Neuronal stem cell (in vitro differentiated cells): ENCODE data around the gene CYTH1.
A peak's percentile ranks its signal among the peaks of the same experiment; 100 is the strongest.

Experiments used
- DNase-seq: peaks from one replicate; pipeline ENCODE4 v3.0.0-alpha.2; 2013; ENCODE audit warnings: low spot score
- H2AFZ ChIP-seq: one replicate; pipeline ENCODE4 v1.6.1; 2013; ENCODE audit warnings: mild to moderate bottlenecking, low read length, inconsistent platforms
- H2AK5ac ChIP-seq: 2 replicates; pipeline ENCODE4 v1.6.1; 2013; ENCODE audit warnings: low read depth, mild to moderate bottlenecking, inconsistent platforms, low read length, moderate library complexity, mixed read lengths
- H2BK120ac ChIP-seq: 2 replicates; pipeline ENCODE4 v1.6.1; 2013; ENCODE audit warnings: low read depth, mild to moderate bottlenecking, inconsistent platforms, low read length, moderate library complexity, mixed read lengths
- H2BK12ac ChIP-seq: one replicate; pipeline ENCODE4 v1.6.1; 2013; ENCODE audit warnings: low read length, inconsistent platforms
- H2BK15ac ChIP-seq: 2 replicates; pipeline ENCODE4 v1.6.1; 2013; ENCODE audit warnings: mild to moderate bottlenecking, low read length, inconsistent platforms, mixed read lengths
- H2BK5ac ChIP-seq: one replicate; pipeline ENCODE4 v1.6.1; 2013; ENCODE audit warnings: inconsistent platforms, mild to moderate bottlenecking, low read length, moderate library complexity
- H3K14ac ChIP-seq: one replicate; pipeline ENCODE4 v1.6.1; 2013; ENCODE audit warnings: low read length, inconsistent platforms
- H3K18ac ChIP-seq: 2 replicates; pipeline ENCODE4 v1.6.1; 2013; ENCODE audit warnings: low read length, inconsistent platforms
- H3K23ac ChIP-seq: 2 replicates; pipeline ENCODE4 v1.6.1; 2013; ENCODE audit warnings: low read depth, mild to moderate bottlenecking, mixed read lengths, low read length, inconsistent platforms; ENCODE audit not compliant: poor library complexity
- H3K27ac ChIP-seq: replicated peaks from 3 replicates; pipeline ENCODE4 v1.5.1; 2013; ENCODE audit warnings: low read length, inconsistent platforms
- H3K27me3 ChIP-seq, 3 experiments: 2 replicates each; pipeline ENCODE4 v1.6.1; 2013; ENCODE audit warnings: low read length in 3 of 3, mild to moderate bottlenecking in 2 of 3, inconsistent platforms in 1 of 3, low read depth in 1 of 3, mixed read lengths in 1 of 3, moderate library complexity in 1 of 3; ENCODE audit not compliant: control insufficient read depth in 3 of 3, insufficient read depth in 3 of 3
- H3K36me3 ChIP-seq, 2 donors: replicated peaks in 1 of 2; 2 replicates each; pipeline ENCODE4 v1.6.1; 2013; ENCODE audit warnings: low read length in 2 of 2; ENCODE audit not compliant: control insufficient read depth in 2 of 2, insufficient read depth in 2 of 2
- H3K4ac ChIP-seq: 2 replicates; pipeline ENCODE4 v1.6.1; 2013; ENCODE audit warnings: inconsistent platforms, mild to moderate bottlenecking, low read length, moderate library complexity
- H3K4me1 ChIP-seq, 2 donors: 1 replicate in 1 of 2; 2 replicates in 1 of 2; pipeline ENCODE4 v1.6.1; 2013; ENCODE audit warnings: low read length in 2 of 2, low read depth in 1 of 2; ENCODE audit not compliant: control insufficient read depth in 2 of 2, insufficient read depth in 1 of 2
- H3K4me2 ChIP-seq: one replicate; pipeline ENCODE4 v1.6.1; 2013; ENCODE audit warnings: mild to moderate bottlenecking, low read length, inconsistent platforms; ENCODE audit not compliant: insufficient read depth, poor library complexity, severe bottlenecking
- H3K4me3 ChIP-seq, 2 donors: 2 replicates each; pipeline ENCODE4 v1.5.1; 2013; ENCODE audit warnings: low read length in 2 of 2, mild to moderate bottlenecking in 2 of 2, inconsistent platforms in 1 of 2, moderate library complexity in 1 of 2
- H3K79me1 ChIP-seq: one replicate; pipeline ENCODE4 v1.6.1; 2013; ENCODE audit warnings: low read depth, mild to moderate bottlenecking, inconsistent platforms, low read length, moderate library complexity
- H3K9ac ChIP-seq: one replicate; pipeline ENCODE4 v1.6.1; 2013; ENCODE audit warnings: mild to moderate bottlenecking, low read depth, low read length, inconsistent platforms; ENCODE audit not compliant: poor library complexity
- H3K9me3 ChIP-seq, 2 donors: replicated peaks in 1 of 2; 2 replicates each; pipeline versions ENCODE3 to v1.6.1; 2013; ENCODE audit warnings: low read length in 2 of 2, mild to moderate bottlenecking in 2 of 2, inconsistent platforms in 1 of 2, low read depth in 1 of 2, mixed read lengths in 1 of 2, moderate library complexity in 1 of 2; ENCODE audit not compliant: control insufficient read depth in 2 of 2, insufficient read depth in 1 of 2
- H4K8ac ChIP-seq: one replicate; pipeline ENCODE4 v1.6.1; 2013; ENCODE audit warnings: low read depth, mild to moderate bottlenecking, inconsistent platforms, low read length, moderate library complexity
- H4K91ac ChIP-seq: one replicate; pipeline ENCODE4 v1.6.1; 2013; ENCODE audit warnings: low read length, low read depth, mild to moderate bottlenecking, inconsistent platforms; ENCODE audit not compliant: poor library complexity
- WGBS, 2 donors: extraction: QIAGEN DNeasy Blood & Tissue Kit; methylation state at CpG; one replicate each; pipeline ENCODE4 v1.1.7; 2013; ENCODE audit warnings: missing lambda C conversion rate in 2 of 2, mixed read lengths in 1 of 2; ENCODE audit not compliant: insufficient read length in 2 of 2, insufficient replicate concordance in 1 of 2; ENCODE audit errors: extremely low coverage in 2 of 2; 5-methylcytosine and 5-hydroxymethylcytosine counted together

Gene CYTH1

GRCh38 chr17:78723957-78724356 lies 58.1 kb downstream of the CYTH1 start:
- peak overlapping the region; percentile 40 for H3K18ac ChIP-seq
- no peaks in the 10 kb centered on the region for H3K36me3 ChIP-seq
- peak overlapping the region in 1 of 2 donors; percentile 56 for H3K4me3 ChIP-seq
- no peaks in the 10 kb centered on the region for H3K79me1 ChIP-seq
- no peak overlapping the region for H3K4ac ChIP-seq
- no peaks in the 10 kb centered on the region for H3K9me3 ChIP-seq
- H2BK12ac ChIP-seq = no peak overlapping the region
- H2AK5ac ChIP-seq = no peak overlapping the region
- H3K27ac ChIP-seq = no peak overlapping the region
- no peak overlapping the region for H3K14ac ChIP-seq
- no peak overlapping the region for H4K91ac ChIP-seq
- no peak overlapping the region for H2BK5ac ChIP-seq
- no peak overlapping the region for H4K8ac ChIP-seq
- peak overlapping the region; percentile 86 for H3K4me2 ChIP-seq
- DNase-seq = no peak
- WGBS, 2 donors = no CpG with 5 or more reads among the region's 8 CpGs
- H3K27me3 ChIP-seq = no peaks in the 10 kb centered on the region
- no peak overlapping the region for H2AFZ ChIP-seq
- H3K23ac ChIP-seq = no peak overlapping the region
- H2BK120ac ChIP-seq = no peak overlapping the region
- H3K4me1 ChIP-seq = peaks cover 27 to 31% of the 10 kb centered on the region in 2 donors
- H3K9ac ChIP-seq = peak overlapping the region; percentile 67
- no peak overlapping the region for H2BK15ac ChIP-seq

GRCh38 chr17:78723001-78723796 lies 58.9 kb downstream of the CYTH1 start:
- Histone ChIP-seq H3K18ac (peak overlapping the region; percentile 73), H4K8ac (no peak overlapping the region), H3K27me3 (no peaks in the 10 kb centered on the region), H3K4me2 (peak overlapping the region; percentile 86), H3K79me1 (no peaks in the 10 kb centered on the region), H3K14ac (no peak overlapping the region), H2BK5ac (no peak overlapping the region), H3K27ac (no peak overlapping the region), H2AK5ac (no peak overlapping the region), H3K4me1 (peaks cover 27 to 31% of the 10 kb centered on the region in 2 donors), H3K23ac (no peak overlapping the region), H3K4me3 (peak overlapping the region; percentile 56 to 72), H3K9ac (peak overlapping the region; percentile 60), H3K4ac (no peak overlapping the region), H2BK120ac (no peak overlapping the region), H2BK12ac (no peak overlapping the region), H2AFZ (peak overlapping the region; percentile 77), H4K91ac (no peak overlapping the region), H3K9me3 (no peaks in the 10 kb centered on the region), H2BK15ac (no peak overlapping the region), H3K36me3 (no peaks in the 10 kb centered on the region)
- no CpG with 5 or more reads among the region's 25 CpGs for WGBS, 2 donors
- peak; percentile 64 for DNase-seq

GRCh38 chr17:78722246-78722761 lies 59.8 kb downstream of the CYTH1 start:
- no peaks in the 10 kb centered on the region for H3K27me3 ChIP-seq
- no peak overlapping the region for H3K27ac ChIP-seq
- no peaks in the 10 kb centered on the region for H3K36me3 ChIP-seq
- no peak overlapping the region for H2BK120ac ChIP-seq
- H4K8ac ChIP-seq = no peak overlapping the region
- no CpG with 5 or more reads among the region's 7 CpGs for WGBS, 2 donors
- H3K4me2 ChIP-seq = no peak overlapping the region
- DNase-seq = no peak
- no peak overlapping the region for H2AK5ac ChIP-seq
- H3K4ac ChIP-seq = no peak overlapping the region
- H2BK5ac ChIP-seq = no peak overlapping the region
- H3K9ac ChIP-seq = no peak overlapping the region
- no peak overlapping the region for H3K18ac ChIP-seq
- no peak overlapping the region for H2AFZ ChIP-seq
- H3K4me1 ChIP-seq = peaks cover 29 to 37% of the 10 kb centered on the region in 2 donors
- H3K9me3 ChIP-seq = no peaks in the 10 kb centered on the region
- H4K91ac ChIP-seq = no peak overlapping the region
- no peak overlapping the region for H2BK15ac ChIP-seq
- peaks cover 2% of the 10 kb centered on the region for H3K79me1 ChIP-seq
- H3K23ac ChIP-seq = no peak overlapping the region
- H3K14ac ChIP-seq = no peak overlapping the region
- H3K4me3 ChIP-seq = peak overlapping the region in 1 of 2 donors; percentile 56
- H2BK12ac ChIP-seq = no peak overlapping the region

DNA sequence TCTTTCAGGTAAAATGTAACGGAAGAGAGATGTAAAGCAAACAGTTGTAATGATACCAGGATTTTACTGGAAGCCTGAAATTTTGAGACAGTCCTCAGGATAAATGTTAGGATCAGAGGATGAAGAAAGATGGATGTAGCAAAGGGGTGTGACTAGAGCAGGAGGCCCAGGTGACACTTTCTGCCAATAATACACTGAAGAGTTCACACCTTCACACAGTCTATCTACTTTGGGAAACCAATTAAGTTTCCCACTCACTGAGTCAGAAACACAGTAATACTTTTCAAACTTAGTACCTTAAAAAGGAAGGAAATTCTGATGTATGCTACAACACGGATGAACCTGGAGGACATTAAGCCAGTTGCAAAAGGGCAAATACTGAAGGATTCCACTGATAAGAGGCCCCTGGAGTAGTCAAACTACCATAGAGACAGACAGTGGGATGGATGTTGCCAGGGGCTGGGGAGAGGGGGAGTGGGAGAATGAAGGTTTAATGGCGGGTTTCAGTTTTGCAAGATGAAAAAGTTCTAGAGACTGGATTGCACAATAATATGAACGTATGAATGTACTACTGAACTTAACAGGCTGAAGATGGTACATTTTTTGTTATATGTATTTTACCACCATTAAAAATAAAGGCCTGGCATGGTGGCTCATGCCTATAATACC lies 62.3 kb downstream of the CYTH1 start:
- Histone ChIP-seq H2BK5ac (no peak overlapping the region), H2BK120ac (no peak overlapping the region), H4K8ac (no peak overlapping the region), H3K9me3 (no peaks in the 10 kb centered on the region), H2BK15ac (no peak overlapping the region), H4K91ac (no peak overlapping the region), H2BK12ac (no peak overlapping the region), H3K79me1 (peaks cover 5% of the 10 kb centered on the region), H3K4me3 (no peak overlapping the region), H2AFZ (no peak overlapping the region), H3K36me3 (no peaks in the 10 kb centered on the region), H3K9ac (no peak overlapping the region), H3K27me3 (no peaks in the 10 kb centered on the region), H3K23ac (no peak overlapping the region), H3K4me1 (peaks cover 32 to 42% of the 10 kb centered on the region in 2 donors), H3K27ac (no peak overlapping the region), H2AK5ac (no peak overlapping the region), H3K4me2 (no peak overlapping the region), H3K18ac (no peak overlapping the region), H3K4ac (no peak overlapping the region), H3K14ac (no peak overlapping the region)
- no peak for DNase-seq
- whole genome bisulfite sequencing, 2 donors = no CpG with 5 or more reads among the region's 4 CpGs
